H1 (cell line): ENCODE data around the gene MACROD2. TPM values are rescaled to one million over a fixed set of nuclear protein-coding genes. Genes with fewer than 3 reads are reported as not detected.

Source experiments
- CTCF ChIA-PET: fragments of 300-600 bp; sonication (Branson Sonifier 250); formaldehyde crosslinking; loops from one replicate; lab custom pipeline; 2021; ENCODE audit not compliant: partially characterized antibody; lab: Charles Lee
- POLR2A ChIA-PET: fragments of 300-600 bp; sonication (Branson Sonifier 250); formaldehyde crosslinking; loops from one replicate; lab custom pipeline; 2021; ENCODE audit warnings: inconsistent platforms; ENCODE audit not compliant: partially characterized antibody; lab: Charles Lee
- DNase-seq, 2 experiments: peaks; one replicate each; pipeline versions ENCODE4 v3.0.0 to v3.0.0-alpha.2; 2010 to 2022; ENCODE audit warnings: low spot score in 2 of 2, low read depth in 1 of 2, mixed read lengths in 1 of 2
- FAIRE-seq: peaks from 2 replicates; lab custom pipeline; 2011; peaks lifted over from hg19 to GRCh38; lab: Jason Lieb, UNC
- H2AFZ ChIP-seq: 2 replicates; pipeline ENCODE4 v1.8.1; 2012; ENCODE audit warnings: low read length, inconsistent platforms
- H2AK5ac ChIP-seq: 2 replicates; pipeline ENCODE4 v1.6.1; 2013; ENCODE audit warnings: low read depth, low read length
- H2BK120ac ChIP-seq: replicated peaks from 2 replicates; pipeline ENCODE3; 2013; ENCODE audit warnings: low read depth, low read length, inconsistent platforms
- H2BK12ac ChIP-seq: 2 replicates; pipeline ENCODE4 v1.6.1; 2013; ENCODE audit warnings: low read depth, low read length
- H2BK15ac ChIP-seq: 2 replicates; pipeline ENCODE4 v1.6.1; 2013; ENCODE audit warnings: low read length
- H2BK20ac ChIP-seq: 2 replicates; pipeline ENCODE4 v1.6.1; 2013; ENCODE audit warnings: low read length
- H2BK5ac ChIP-seq: 2 replicates; pipeline ENCODE4 v1.6.1; 2013; ENCODE audit warnings: low read depth, low read length
- H3K14ac ChIP-seq: 2 replicates; pipeline ENCODE4 v1.6.1; 2013; ENCODE audit warnings: inconsistent platforms; ENCODE audit not compliant: insufficient read length
- H3K18ac ChIP-seq: 2 replicates; pipeline ENCODE4 v1.6.1; 2013; ENCODE audit warnings: low read length; ENCODE audit errors: extremely low read depth
- H3K23ac ChIP-seq: 2 replicates; pipeline ENCODE4 v1.6.1; 2013; ENCODE audit warnings: inconsistent platforms; ENCODE audit not compliant: insufficient read length
- H3K23me2 ChIP-seq: 2 replicates; pipeline ENCODE4 v1.6.1; 2013; ENCODE audit warnings: low read depth, low read length
- H3K27ac ChIP-seq: 2 replicates; pipeline ENCODE4 v1.6.1; 2011; ENCODE audit warnings: low read depth, low read length, inconsistent platforms
- H3K27me3 ChIP-seq, 4 experiments: replicated peaks in 1 of 4; 1 replicate in 1 of 4; 2 replicates in 3 of 4; pipeline versions ENCODE4 v1.6.1 to v1.8.1; 2011 to 2013; ENCODE audit warnings: low read length in 3 of 4, mild to moderate bottlenecking in 3 of 4, inconsistent platforms in 2 of 4, mixed read lengths in 2 of 4, moderate library complexity in 1 of 4; ENCODE audit not compliant: control insufficient read depth in 3 of 4, insufficient read depth in 3 of 4; ENCODE audit errors: extremely low read depth in 1 of 4
- H3K36me3 ChIP-seq, 4 experiments: 2 replicates each; pipeline versions ENCODE4 v1.6.1 to v1.8.1; 2011 to 2013; ENCODE audit warnings: mild to moderate bottlenecking in 4 of 4, low read length in 3 of 4, moderate library complexity in 2 of 4, control low read depth in 1 of 4, inconsistent platforms in 1 of 4; ENCODE audit not compliant: insufficient read depth in 4 of 4, control insufficient read depth in 2 of 4
- H3K4ac ChIP-seq: replicated peaks from 2 replicates; pipeline ENCODE3; 2013; ENCODE audit warnings: low read length, low read depth, mixed read lengths, inconsistent platforms; ENCODE audit not compliant: insufficient read length
- H3K4me1 ChIP-seq, 4 experiments: replicated peaks in 1 of 4; 1 replicate in 1 of 4; 2 replicates in 3 of 4; pipeline versions ENCODE4 v1.6.1 to v1.8.1; 2011 to 2013; ENCODE audit warnings: low read length in 3 of 4, inconsistent platforms in 2 of 4, mixed read lengths in 1 of 4; ENCODE audit not compliant: insufficient read depth in 4 of 4, control insufficient read depth in 3 of 4
- H3K4me2 ChIP-seq, 2 experiments: 2 replicates each; pipeline versions ENCODE4 v1.6.1 to v1.8.1; 2011 to 2013; ENCODE audit warnings: low read depth in 2 of 2, low read length in 2 of 2, control low read depth in 1 of 2, inconsistent platforms in 1 of 2, mild to moderate bottlenecking in 1 of 2; ENCODE audit not compliant: insufficient read depth in 1 of 2
- H3K4me3 ChIP-seq, 4 experiments: fragments of 200-600, 300-600 bp in 1 of 4; sonication (generic), shearing (Covaris generic), sonication (Bioruptor Twin) in 1 of 4; 2 replicates each; pipeline versions ENCODE4 v1.5.1 to v1.8.1; 2011 to 2016; ENCODE audit warnings: low read length in 4 of 4, low read depth in 3 of 4, control low read depth in 2 of 4, inconsistent platforms in 2 of 4, mild to moderate bottlenecking in 2 of 4, mixed read lengths in 1 of 4, moderate library complexity in 1 of 4; ENCODE audit not compliant: insufficient read depth in 2 of 4; ENCODE audit errors: extremely low read depth in 1 of 4
- H3K56ac ChIP-seq: replicated peaks from 2 replicates; pipeline ENCODE3; 2013; ENCODE audit warnings: low read depth, mild to moderate bottlenecking, mixed read lengths, low read length, inconsistent platforms; ENCODE audit not compliant: insufficient read length
- H3K79me1 ChIP-seq: 2 replicates; pipeline ENCODE4 v1.6.1; 2013; ENCODE audit warnings: low read depth, low read length, control low read depth
- H3K79me2 ChIP-seq, 2 experiments: 2 replicates each; pipeline versions ENCODE4 v1.6.1 to v1.8.1; 2012 to 2013; ENCODE audit warnings: low read length in 2 of 2, mild to moderate bottlenecking in 2 of 2, inconsistent platforms in 1 of 2; ENCODE audit not compliant: insufficient read depth in 2 of 2, control insufficient read depth in 1 of 2
- H3K9ac ChIP-seq, 4 experiments: replicated peaks in 1 of 4; 1 replicate in 1 of 4; 2 replicates in 3 of 4; pipeline versions ENCODE4 v1.6.1 to v1.8.1; 2011 to 2013; ENCODE audit warnings: low read depth in 3 of 4, low read length in 3 of 4, control low read depth in 2 of 4, mild to moderate bottlenecking in 2 of 4, moderate library complexity in 2 of 4, inconsistent platforms in 1 of 4; ENCODE audit errors: extremely low read depth in 1 of 4
- H3K9me3 ChIP-seq, 2 experiments: 2 replicates each; pipeline versions ENCODE4 v1.6.1 to v1.8.1; 2012 to 2013; ENCODE audit warnings: mild to moderate bottlenecking in 2 of 2, moderate library complexity in 2 of 2, control low read depth in 1 of 2, inconsistent platforms in 1 of 2, low read depth in 1 of 2, low read length in 1 of 2, mixed read lengths in 1 of 2; ENCODE audit not compliant: insufficient read depth in 2 of 2
- H4K20me1 ChIP-seq, 2 experiments: replicated peaks in 1 of 2; 2 replicates each; pipeline versions ENCODE3 to v1.8.1; 2011 to 2013; ENCODE audit warnings: inconsistent platforms in 2 of 2, low read length in 2 of 2, mild to moderate bottlenecking in 1 of 2; ENCODE audit not compliant: insufficient read depth in 2 of 2, control insufficient read depth in 1 of 2
- H4K5ac ChIP-seq: 2 replicates; pipeline ENCODE4 v1.6.1; 2013; ENCODE audit warnings: low read length, low read depth, mixed read lengths, inconsistent platforms; ENCODE audit not compliant: insufficient read length
- H4K8ac ChIP-seq: 2 replicates; pipeline ENCODE4 v1.8.0; 2013; ENCODE audit warnings: mild to moderate bottlenecking, moderate library complexity, low read length, inconsistent platforms; ENCODE audit not compliant: insufficient read depth; ENCODE audit errors: extremely low read depth
- H4K91ac ChIP-seq: replicated peaks from 2 replicates; pipeline ENCODE3; 2013; ENCODE audit warnings: low read length, mixed read lengths, inconsistent platforms; ENCODE audit not compliant: insufficient read length
- BRCA1 ChIP-seq: IDR thresholded peaks from 2 replicates; pipeline ENCODE4 v1.6.1; 2012; ENCODE audit warnings: low read depth, low read length, improper control_type of control experiment
- EGR1 ChIP-seq: IDR thresholded peaks from 2 replicates; pipeline ENCODE4 v1.6.1; 2011; ENCODE audit warnings: low read depth, low read length, borderline replicate concordance
- JUND ChIP-seq: IDR thresholded peaks from 2 replicates; pipeline ENCODE4 v1.6.1; 2011; ENCODE audit warnings: mild to moderate bottlenecking, improper control_type of control experiment, low read length
- SP2 ChIP-seq: IDR thresholded peaks from 2 replicates; pipeline ENCODE4 v1.6.1; 2012; ENCODE audit warnings: mild to moderate bottlenecking, low read length, inconsistent platforms
- SRF ChIP-seq: IDR thresholded peaks from 2 replicates; pipeline ENCODE4 v1.6.1; 2011; ENCODE audit warnings: mild to moderate bottlenecking, low read depth, low read length, moderate library complexity
- WGBS, 2 experiments: shearing (Covaris generic) in 1 of 2; methylation state at CpG; one replicate each; pipeline versions ENCODE4 v1.1.6 to v1.1.7; 2013 to 2015; ENCODE audit warnings: low lambda C conversion rate in 2 of 2, mixed read lengths in 2 of 2, inconsistent platforms in 1 of 2, low coverage in 1 of 2, missing lambda C conversion rate in 1 of 2; ENCODE audit not compliant: insufficient replicate concordance in 2 of 2, insufficient coverage in 1 of 2, insufficient read length in 1 of 2; ENCODE audit errors: extremely low coverage in 1 of 2, missing lambda C conversion rate in 1 of 2; 5-methylcytosine and 5-hydroxymethylcytosine counted together
- polyA plus RNA-seq, 7 experiments: library from polyadenylated mRNA; depleted of rRNA in 3 of 7; stranded (reverse) in 5 of 7; unstranded in 2 of 7; fragments of >200 nt in 5 of 7; fragments of 200-250 nt in 2 of 7; gene quantifications; 1 replicate in 5 of 7; 2 replicates in 1 of 7; 4 replicates in 1 of 7; pipeline versions ENCODE4 v1.2.1 to v1.2.3, GENCODE V29; 2011 to 2013; ENCODE audit warnings: missing spikeins in 2 of 7, mixed read lengths in 2 of 7
- total RNA-seq: library from RNA; stranded (reverse); fragmentation: NEBNext Ultra II Directional; extraction: Animal tissue kit (Norgen Biotek cat#: 25700); gene quantifications from 2 replicates; pipeline ENCODE4 v1.2.1, GENCODE V29; 2021
- TF ChIP-seq, protein P1 (sequence below): IDR thresholded peaks from 2 replicates; pipeline ENCODE4 v1.6.1; 2012; ENCODE audit warnings: low read length, inconsistent platforms

Gene MACROD2
- total and polyA plus RNA-seq, 2 of the 8 experiments (the other 6 are each of a cell fraction or from before 2014, with no cell fraction given): 0.70 to 3.9 TPM

DNA sequence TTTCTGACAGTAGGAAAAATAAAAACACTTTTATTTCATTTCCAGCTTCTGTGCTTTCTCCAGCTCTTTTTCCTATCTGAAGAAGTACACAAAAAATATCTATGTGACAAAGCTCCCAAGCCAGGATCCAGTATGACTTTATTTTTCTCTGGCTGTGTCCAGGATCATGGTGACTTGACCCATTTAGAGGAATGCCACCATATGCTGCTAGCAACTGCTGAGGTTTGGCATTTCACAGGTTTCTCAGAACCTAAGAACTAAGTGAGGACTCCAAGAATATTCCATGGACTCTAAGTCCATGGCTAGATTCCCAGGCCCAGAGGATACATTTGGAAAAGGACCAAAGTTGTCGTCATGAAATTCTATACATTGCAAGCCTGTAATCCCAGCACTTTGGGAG, 1218.7 kb downstream of the MACROD2 start:
- Histone ChIP-seq H3K4ac (no peak overlapping the region), H3K79me1 (no peaks in the 10 kb centered on the region), H2AK5ac (no peak overlapping the region), H3K4me2 (no peak overlapping the region), H3K9me3 (peaks cover 0 to 4% of the 10 kb centered on the region in 2 experiments; a peak in 1 of 4 replicates), H3K14ac (no peak overlapping the region), H2BK15ac (no peak overlapping the region), H4K91ac (no peak overlapping the region), H2BK20ac (no peak overlapping the region), H3K4me1 (no peaks in the 10 kb centered on the region), H3K23ac (no peak overlapping the region), H3K27ac (no peak overlapping the region), H3K56ac (no peak overlapping the region), H3K79me2 (no peaks in the 10 kb centered on the region), H2BK5ac (no peak overlapping the region), H3K23me2 (no peaks in the 10 kb centered on the region), H2BK12ac (no peak overlapping the region), H3K4me3 (no peak overlapping the region), H3K36me3 (no peaks in the 10 kb centered on the region), H3K9ac (no peak overlapping the region), H4K20me1 (no peaks in the 10 kb centered on the region), H4K8ac (no peak overlapping the region), H4K5ac (no peak overlapping the region), H2AFZ (no peak overlapping the region), H3K27me3 (no peaks in the 10 kb centered on the region), H3K18ac (no peak overlapping the region), H2BK120ac (no peak overlapping the region)
- POLR2A ChIA-PET: no interaction called here
- DNase-seq: no peak
- 80% methylated on average over 1 of the region's 1 CpG; no CpG with 5 or more reads in 1 of the 2 experiments for WGBS, 2 experiments
- no peak for FAIRE-seq
- CTCF ChIA-PET: no interaction called here
- no peak for TF ChIP-seq SRF
- no peak for TF ChIP-seq EGR1
- TF ChIP-seq JUND: no peak
- TF ChIP-seq, protein P1, sequence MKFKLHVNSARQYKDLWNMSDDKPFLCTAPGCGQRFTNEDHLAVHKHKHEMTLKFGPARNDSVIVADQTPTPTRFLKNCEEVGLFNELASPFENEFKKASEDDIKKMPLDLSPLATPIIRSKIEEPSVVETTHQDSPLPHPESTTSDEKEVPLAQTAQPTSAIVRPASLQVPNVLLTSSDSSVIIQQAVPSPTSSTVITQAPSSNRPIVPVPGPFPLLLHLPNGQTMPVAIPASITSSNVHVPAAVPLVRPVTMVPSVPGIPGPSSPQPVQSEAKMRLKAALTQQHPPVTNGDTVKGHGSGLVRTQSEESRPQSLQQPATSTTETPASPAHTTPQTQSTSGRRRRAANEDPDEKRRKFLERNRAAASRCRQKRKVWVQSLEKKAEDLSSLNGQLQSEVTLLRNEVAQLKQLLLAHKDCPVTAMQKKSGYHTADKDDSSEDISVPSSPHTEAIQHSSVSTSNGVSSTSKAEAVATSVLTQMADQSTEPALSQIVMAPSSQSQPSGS: no peak
- no peak for TF ChIP-seq SP2
- TF ChIP-seq BRCA1: no peak
